ENCODE data around the gene ATP8B3.

The ATP8B3 gene

GRCh38 chr19:1836458-1837221, 24.6 kb upstream of the ATP8B3 start:
- no peak for DNase-seq (ENCODE audit: low read depth)

DNA sequence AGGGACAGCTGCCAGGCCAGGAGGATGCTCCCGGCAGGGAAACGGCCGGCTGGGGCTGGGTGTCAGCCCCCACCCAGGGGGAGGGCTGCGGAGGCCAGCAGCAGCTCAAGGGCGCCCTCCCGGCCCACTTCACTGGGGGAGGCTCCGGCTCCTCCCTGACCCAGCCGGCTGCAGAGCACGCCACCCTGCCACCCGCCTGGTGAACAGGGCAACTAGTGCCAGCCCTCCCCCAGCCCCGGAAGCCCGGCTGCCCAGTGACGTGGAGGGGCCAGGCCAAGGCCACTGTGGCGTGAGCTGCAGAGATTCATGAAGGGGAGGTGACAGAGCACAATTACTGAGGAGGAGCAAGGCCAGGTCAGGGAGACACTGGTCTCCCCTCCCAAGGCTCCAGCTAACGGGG, 21.5 kb upstream of the ATP8B3 start:
- no peak for DNase-seq (ENCODE audit: low read depth)

GRCh38 chr19:1832046-1832663, 20.1 kb upstream of the ATP8B3 start:
- DNase-seq (ENCODE audit: low read depth): no peak

DNA sequence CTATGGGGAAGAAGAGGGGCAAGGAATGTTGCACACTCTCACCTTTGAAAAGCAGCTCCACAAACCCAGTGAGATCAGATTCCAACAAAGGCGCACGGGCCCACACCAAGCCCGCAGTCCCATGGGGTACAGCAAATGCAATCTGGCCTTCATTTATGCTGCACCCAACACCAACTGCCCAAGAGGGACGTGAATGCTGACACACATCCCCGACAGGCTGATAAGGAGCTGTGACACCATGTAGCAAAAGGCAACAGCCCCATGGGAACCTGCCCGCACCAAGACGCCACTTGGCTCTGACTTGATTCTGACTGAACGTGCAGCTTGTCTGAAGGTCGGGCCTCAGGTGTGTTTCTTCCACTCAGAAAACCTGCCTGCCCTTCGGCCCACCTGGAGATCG, 18.9 kb upstream of the ATP8B3 start:
- no peak for DNase-seq (ENCODE audit: low read depth)

GRCh38 chr19:1830568-1830967, 18.5 kb upstream of the ATP8B3 start:
- no peak for DNase-seq (ENCODE audit: low read depth)

GRCh38 chr19:1829958-1830357, 17.9 kb upstream of the ATP8B3 start:
- no peak for DNase-seq (ENCODE audit: low read depth)

DNA sequence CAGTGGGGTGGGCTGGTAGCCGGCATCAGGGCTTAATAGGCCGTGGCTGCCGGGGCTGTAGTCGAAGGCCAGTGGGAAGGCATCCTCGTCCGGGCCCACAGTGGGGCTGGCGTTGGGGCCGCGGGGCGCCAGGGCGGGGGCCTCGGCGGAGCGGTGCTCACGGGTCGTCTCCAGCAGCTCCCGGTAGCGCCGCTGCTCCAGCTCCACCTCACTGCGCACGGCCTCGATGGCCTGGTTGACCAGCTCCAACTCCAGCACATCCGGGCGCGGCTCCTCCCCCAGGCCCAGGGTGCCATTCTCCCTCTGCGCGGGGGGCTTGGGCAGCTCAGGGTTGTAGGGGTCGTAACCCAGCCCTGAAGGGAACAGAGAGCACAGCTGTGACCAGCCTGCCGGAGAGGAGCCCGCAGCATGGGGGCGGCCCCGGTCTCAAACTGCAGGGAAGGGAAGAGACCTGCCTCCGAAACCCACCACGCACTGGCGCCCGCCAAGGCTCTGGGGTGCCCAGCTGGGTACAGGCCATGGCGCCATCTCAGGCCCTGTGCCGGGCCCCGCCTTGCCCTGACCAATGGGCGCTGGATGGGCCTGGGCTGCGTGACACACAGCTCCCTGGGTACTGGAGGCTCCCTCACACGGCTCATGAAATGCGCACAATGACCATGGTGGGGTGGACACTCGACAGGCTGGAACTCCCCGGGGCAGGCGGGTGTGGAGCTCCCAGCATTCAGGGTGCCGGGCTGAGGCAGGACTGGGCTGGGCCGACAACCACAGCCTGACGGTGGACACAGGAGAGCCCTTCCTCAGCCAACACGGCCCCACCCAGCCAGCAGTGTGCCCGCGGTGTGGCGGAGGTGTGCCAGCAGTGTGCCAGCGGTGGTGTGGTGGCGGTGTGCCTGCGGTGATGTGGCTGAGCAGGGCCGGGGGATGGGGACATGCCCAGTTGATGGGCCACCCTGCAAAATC, 16.5 kb upstream of the ATP8B3 start:
- DNase-seq (ENCODE audit: low read depth): no peak

DNA sequence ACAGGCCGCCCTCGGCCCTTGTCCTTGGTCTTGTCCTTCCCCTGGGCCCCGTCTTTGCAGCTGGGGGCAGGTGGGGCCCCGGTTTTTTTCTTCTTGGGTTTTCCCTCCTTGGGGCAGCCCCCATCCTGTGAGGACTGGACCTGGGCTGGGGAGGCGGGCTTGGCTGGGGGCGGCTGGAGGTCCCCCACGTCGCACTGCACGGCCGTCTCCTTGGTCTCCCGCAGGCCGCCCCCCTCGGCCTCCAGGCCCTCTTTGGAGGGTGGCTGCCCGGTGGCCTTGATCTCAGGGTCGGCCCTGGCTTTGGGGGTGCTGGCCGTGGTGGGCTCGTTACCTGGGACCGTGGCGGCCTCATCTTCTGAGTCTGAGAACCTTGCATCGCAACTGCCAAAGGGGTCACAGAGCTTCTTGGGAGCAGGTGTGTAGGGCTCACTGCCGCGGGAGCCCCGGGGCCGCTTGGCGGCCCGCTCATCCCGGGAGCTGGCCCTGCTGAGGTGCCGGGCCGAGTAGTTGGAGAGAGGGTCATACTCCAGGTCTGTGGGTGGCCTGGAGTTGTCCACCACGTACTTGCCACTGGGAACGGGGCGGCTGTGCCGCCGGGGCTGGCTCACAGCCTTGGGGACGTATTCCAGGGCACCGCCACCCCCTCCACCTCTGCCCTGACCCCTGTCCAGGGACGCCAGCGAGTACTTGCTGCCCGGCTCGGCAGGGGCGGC, 15.6 kb upstream of the ATP8B3 start:
- DNase-seq (ENCODE audit: low read depth): no peak

DNA sequence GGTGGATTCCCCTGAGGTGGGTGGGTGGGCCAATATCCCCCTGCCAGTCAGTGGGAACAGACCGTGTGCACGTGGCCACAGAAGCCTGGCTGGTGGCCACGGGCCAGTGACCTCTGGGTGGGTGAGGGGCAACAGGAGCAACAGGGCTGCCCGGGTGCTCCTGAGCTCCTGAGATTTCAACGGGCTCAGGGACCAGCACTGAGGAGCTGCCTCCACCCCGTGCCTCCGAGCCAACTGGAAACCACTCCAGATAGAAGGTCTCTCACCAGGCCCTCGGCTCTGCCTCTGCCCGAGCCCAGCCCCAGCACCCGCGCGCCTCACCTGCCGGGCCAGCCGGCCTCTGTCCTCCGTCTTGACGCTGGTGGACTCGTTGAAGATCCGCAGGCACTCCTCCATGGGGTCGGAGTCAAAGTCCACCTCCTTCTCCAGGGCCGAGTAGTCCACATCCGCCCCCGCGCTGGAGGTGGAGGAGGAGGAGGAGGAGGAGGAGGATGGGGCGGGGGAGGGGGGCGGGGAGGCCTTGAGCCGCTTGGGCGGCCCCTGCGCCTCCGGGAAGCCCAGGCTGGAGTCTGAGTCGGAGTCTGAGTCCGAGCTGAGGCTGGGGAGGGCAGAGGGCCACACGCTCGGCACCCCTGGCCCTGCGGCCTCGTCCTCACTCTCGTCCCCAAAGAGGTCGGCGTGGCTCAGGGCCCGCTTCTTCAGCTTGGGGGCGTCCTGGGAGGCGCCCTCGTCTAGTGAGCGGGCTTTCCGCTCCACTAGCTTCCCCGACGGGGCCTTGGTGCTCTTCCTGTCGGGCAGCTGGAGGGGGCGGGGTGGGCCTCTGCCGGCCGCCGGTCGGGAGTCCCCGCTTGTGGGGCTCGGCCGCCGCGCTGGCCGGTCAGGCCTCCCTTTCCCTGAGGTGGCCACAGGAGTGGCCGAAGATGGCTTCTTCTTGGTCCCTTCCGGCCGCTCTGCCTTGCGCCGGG, 14.8 kb upstream of the ATP8B3 start:
- DNase-seq (ENCODE audit: low read depth): no peak

- peak; percentile 44 for DNase-seq (ENCODE audit: low read depth)
Measured at GRCh38 chr19:1825909-1826556, 14.0 kb upstream of the ATP8B3 start.

GRCh38 chr19:1824252-1824622, 12.2 kb upstream of the ATP8B3 start:
- DNase-seq (ENCODE audit: low read depth): no peak

- no peak for DNase-seq (ENCODE audit: low read depth)
Measured at GRCh38 chr19:1823539-1824251, 11.6 kb upstream of the ATP8B3 start.

- no peak for DNase-seq (ENCODE audit: low read depth)
Measured at GRCh38 chr19:1823020-1823419, 10.9 kb upstream of the ATP8B3 start.

- DNase-seq (ENCODE audit: low read depth): no peak
Measured at GRCh38 chr19:1822210-1822609, 10.1 kb upstream of the ATP8B3 start.

DNA sequence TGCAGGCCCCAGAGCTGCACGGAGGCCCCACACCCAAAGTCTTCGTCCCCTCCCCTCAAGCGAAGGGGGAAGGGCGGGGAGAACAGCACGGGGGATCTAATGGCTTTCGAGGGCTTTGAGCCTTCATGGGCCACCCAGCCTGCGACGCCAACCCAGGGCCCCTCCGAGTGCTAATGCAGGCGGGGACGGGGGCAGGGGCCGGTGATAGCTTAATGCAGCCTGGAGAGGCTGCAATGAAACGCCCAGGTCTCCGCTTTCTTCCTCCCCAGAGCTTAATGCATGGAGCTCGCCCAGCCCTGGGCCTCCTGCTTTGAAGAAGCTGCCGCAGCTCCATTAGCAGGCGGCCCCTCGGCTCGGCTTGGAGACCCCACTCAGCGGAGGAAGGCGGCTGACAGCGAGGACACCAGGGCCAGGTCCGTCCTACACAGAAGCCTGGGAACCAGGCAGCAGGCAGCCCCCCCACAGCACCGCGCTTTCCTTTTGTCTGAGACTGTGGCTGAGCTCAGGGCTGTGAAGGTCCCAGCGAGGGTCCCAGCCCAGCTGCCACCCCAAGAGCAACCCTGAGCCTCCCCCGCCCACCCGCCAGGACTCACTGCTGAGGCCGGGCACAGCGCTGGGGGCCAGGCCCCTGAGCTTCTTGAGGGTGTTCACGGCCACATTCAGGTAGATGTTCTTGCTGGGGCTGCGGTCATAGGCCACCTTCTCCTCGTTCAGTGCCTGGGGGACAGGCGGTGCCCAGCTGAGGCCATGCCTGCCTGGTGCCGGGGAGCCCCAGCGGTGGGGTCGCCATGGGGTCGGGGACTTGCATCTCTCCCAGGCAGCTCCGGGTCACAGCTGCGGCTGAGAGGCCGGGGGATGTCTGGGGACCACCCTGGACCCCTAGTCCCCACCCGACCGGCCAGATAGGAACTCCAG, 7.5 kb upstream of the ATP8B3 start:
- DNase-seq (ENCODE audit: low read depth): no peak

DNA sequence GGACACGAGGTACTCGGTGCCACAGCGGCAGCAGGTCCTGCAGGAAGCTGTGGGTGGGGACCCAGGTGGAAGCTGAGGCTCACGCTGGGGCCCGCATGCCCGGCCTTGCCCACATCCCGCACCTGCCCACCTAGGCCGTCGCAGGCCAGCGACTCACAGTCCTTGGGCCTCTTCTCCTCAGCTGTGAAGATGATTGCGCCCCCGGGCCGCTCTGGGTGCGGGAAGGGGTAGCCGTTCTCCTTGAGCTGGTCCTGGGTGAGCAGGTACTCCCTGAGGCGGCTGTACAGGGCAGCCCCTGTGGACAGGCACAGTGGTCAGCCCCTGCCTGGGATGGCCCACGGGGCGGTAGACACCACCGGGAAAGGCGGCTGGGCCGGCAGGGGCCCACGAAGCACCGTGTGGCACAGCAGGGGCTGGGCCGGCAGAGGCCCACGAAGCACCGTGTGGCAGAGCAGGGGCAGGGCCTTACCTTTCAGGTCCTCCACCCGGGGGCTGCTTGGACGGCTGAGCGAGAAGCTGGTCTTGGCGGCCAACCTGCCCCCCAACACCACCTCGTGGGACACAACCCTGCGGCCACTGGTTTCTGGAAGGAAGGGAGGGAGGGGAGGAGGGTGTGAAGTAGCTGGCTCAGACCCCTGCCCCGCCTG, 6.6 kb upstream of the ATP8B3 start:
- no peak for DNase-seq (ENCODE audit: low read depth)

GRCh38 chr19:1817553-1818179, 5.6 kb upstream of the ATP8B3 start:
- DNase-seq (ENCODE audit: low read depth): no peak
